OCI-LY1 (cell line): ENCODE data around the gene CIAO1.

Source experiments
- H2AFZ ChIP-seq: fragments of 200-600 bp; sonication (generic), shearing (Covaris generic); 2 replicates; pipeline ENCODE4 v1.6.0; 2014; ENCODE audit warnings: antibody characterized with exemption, mild to moderate bottlenecking, low read length
- H3F3A ChIP-seq: fragments of 200-600 bp; sonication (generic), shearing (Covaris generic); 2 replicates; pipeline ENCODE4 v1.6.0; 2014; ENCODE audit warnings: mild to moderate bottlenecking, antibody characterized with exemption, low read length, moderate library complexity; ENCODE audit not compliant: insufficient read depth
- H3K27ac ChIP-seq: fragments of 200-600 bp; sonication (generic); 2 replicates; pipeline ENCODE4 v1.5.1; 2014; ENCODE audit warnings: low read length, mixed run types, mild to moderate bottlenecking, low read depth; ENCODE audit not compliant: poor library complexity, severe bottlenecking
- H3K27me3 ChIP-seq: fragments of 200-600 bp; sonication (generic); 2 replicates; pipeline ENCODE4 v1.6.0; 2014; ENCODE audit warnings: antibody characterized with exemption, mild to moderate bottlenecking, low read length, moderate library complexity; ENCODE audit not compliant: insufficient read depth
- H3K36me3 ChIP-seq: fragments of 200-600 bp; sonication (generic); 2 replicates; pipeline ENCODE4 v1.6.1; 2014; ENCODE audit warnings: mild to moderate bottlenecking, antibody characterized with exemption, low read length, moderate library complexity, mixed read lengths; ENCODE audit not compliant: insufficient read depth
- H3K4me1 ChIP-seq: fragments of 200-600 bp; sonication (generic); 2 replicates; pipeline ENCODE4 v1.5.1; 2014; ENCODE audit warnings: mild to moderate bottlenecking, low read length, moderate library complexity; ENCODE audit not compliant: insufficient read depth, severe bottlenecking
- H3K4me2 ChIP-seq: fragments of 200-600 bp; sonication (generic), shearing (Covaris generic); 2 replicates; pipeline ENCODE4 v1.6.1; 2014; ENCODE audit warnings: low read length
- H3K4me3 ChIP-seq: fragments of 200-600 bp; sonication (generic); 2 replicates; pipeline ENCODE4 v1.5.1; 2014; ENCODE audit warnings: low read length, low read depth, mild to moderate bottlenecking, mixed read lengths; ENCODE audit not compliant: poor library complexity, severe bottlenecking
- H3K79me2 ChIP-seq: fragments of 200-600 bp; shearing (Covaris generic); 2 replicates; pipeline ENCODE4 v1.6.1; 2016; ENCODE audit warnings: mixed run types, low read length, mixed read lengths; ENCODE audit not compliant: insufficient read depth
- H3K9ac ChIP-seq: fragments of 200-600 bp; sonication (generic), shearing (Covaris generic); 2 replicates; pipeline ENCODE4 v1.6.1; 2014; ENCODE audit warnings: mild to moderate bottlenecking, low read length, mixed read lengths
- H3K9me2 ChIP-seq: fragments of 200-600 bp; sonication (generic), shearing (Covaris generic); 2 replicates; pipeline ENCODE4 v1.6.1; 2014; ENCODE audit warnings: low read depth, mild to moderate bottlenecking, low read length, mixed read lengths
- H3K9me3 ChIP-seq: fragments of 200-600 bp; shearing (Covaris generic); 2 replicates; pipeline ENCODE4 v1.6.1; 2014; ENCODE audit warnings: low read length, mixed read lengths
- H4K20me1 ChIP-seq: fragments of 200-600 bp; sonication (generic), shearing (Covaris generic); 2 replicates; pipeline ENCODE4 v1.6.0; 2016; ENCODE audit warnings: mild to moderate bottlenecking, low read length; ENCODE audit not compliant: insufficient read depth
- EZH2 ChIP-seq: fragments of 200-600 bp; sonication (generic), shearing (Covaris generic); IDR thresholded peaks from 2 replicates; pipeline ENCODE4 v1.8.0; 2017; ENCODE audit warnings: borderline replicate concordance, mixed run types, mild to moderate bottlenecking, antibody characterized with exemption, low read length, moderate library complexity, mixed read lengths
- TF ChIP-seq, protein P1 (sequence below): fragments of 200-600 bp; sonication (generic), shearing (Covaris generic); IDR thresholded peaks from 2 replicates; pipeline ENCODE4 v1.5.1; 2017; ENCODE audit warnings: mild to moderate bottlenecking, antibody characterized with exemption, low read length, moderate library complexity, mixed read lengths

Gene CIAO1

GRCh38 chr2:96301865-96302264 lies 35.8 kb downstream of the CIAO1 start:
- H3K36me3 ChIP-seq = peaks cover 77% of the 10 kb centered on the region
- no peak overlapping the region for H3K4me2 ChIP-seq
- H2AFZ ChIP-seq = no peak overlapping the region

DNA sequence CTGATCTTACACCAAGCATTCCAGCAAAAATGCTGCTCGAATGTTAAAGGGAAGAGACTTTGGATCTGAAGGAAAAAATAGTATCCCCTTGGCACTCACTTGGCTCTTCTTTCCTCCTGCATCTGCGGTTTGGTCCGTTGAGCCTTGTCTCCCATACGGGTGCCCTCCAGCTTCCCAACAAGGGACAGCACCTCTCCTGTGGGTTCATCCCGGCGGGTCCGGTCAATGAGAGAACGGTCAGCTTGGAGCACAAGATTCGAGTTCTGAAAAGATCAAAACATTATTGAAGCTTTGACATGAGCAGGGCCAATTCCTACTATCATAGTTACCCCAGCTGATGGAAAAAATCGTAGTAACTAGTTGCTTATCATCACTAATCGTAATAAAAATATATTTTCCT lies 38.6 kb downstream of the CIAO1 start:
- Histone ChIP-seq H3F3A (no peaks in the 10 kb centered on the region), H3K4me2 (peak overlapping the region; percentile 96), H3K9ac (peak overlapping the region; percentile 99), H4K20me1 (no peaks in the 10 kb centered on the region), H3K9me3 (no peaks in the 10 kb centered on the region), H3K79me2 (peaks cover 13% of the 10 kb centered on the region), H2AFZ (no peak overlapping the region), H3K4me3 (peak overlapping the region; percentile 94), H3K36me3 (peaks cover 50% of the 10 kb centered on the region), H3K27me3 (no peaks in the 10 kb centered on the region), H3K27ac (peak overlapping the region; percentile 78), H3K4me1 (peaks cover 26% of the 10 kb centered on the region), H3K9me2 (no peaks in the 10 kb centered on the region)
- TF ChIP-seq EZH2 = no peak
- TF ChIP-seq, protein P1, sequence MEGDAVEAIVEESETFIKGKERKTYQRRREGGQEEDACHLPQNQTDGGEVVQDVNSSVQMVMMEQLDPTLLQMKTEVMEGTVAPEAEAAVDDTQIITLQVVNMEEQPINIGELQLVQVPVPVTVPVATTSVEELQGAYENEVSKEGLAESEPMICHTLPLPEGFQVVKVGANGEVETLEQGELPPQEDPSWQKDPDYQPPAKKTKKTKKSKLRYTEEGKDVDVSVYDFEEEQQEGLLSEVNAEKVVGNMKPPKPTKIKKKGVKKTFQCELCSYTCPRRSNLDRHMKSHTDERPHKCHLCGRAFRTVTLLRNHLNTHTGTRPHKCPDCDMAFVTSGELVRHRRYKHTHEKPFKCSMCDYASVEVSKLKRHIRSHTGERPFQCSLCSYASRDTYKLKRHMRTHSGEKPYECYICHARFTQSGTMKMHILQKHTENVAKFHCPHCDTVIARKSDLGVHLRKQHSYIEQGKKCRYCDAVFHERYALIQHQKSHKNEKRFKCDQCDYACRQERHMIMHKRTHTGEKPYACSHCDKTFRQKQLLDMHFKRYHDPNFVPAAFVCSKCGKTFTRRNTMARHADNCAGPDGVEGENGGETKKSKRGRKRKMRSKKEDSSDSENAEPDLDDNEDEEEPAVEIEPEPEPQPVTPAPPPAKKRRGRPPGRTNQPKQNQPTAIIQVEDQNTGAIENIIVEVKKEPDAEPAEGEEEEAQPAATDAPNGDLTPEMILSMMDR = no peak

More at GRCh38 chr2:96301865-96302264, 35.8 kb downstream of the CIAO1 start:
- TF ChIP-seq, protein P1 = no peak
- TF ChIP-seq EZH2 = no peak
- Histone ChIP-seq H4K20me1 (no peaks in the 10 kb centered on the region), H3K27me3 (no peaks in the 10 kb centered on the region), H3K9me3 (no peaks in the 10 kb centered on the region), H3K9ac (no peak overlapping the region), H3F3A (no peaks in the 10 kb centered on the region), H3K4me1 (peaks cover 21% of the 10 kb centered on the region), H3K79me2 (peaks cover 13% of the 10 kb centered on the region), H3K4me3 (no peak overlapping the region), H3K9me2 (no peaks in the 10 kb centered on the region), H3K27ac (no peak overlapping the region)

DNA sequence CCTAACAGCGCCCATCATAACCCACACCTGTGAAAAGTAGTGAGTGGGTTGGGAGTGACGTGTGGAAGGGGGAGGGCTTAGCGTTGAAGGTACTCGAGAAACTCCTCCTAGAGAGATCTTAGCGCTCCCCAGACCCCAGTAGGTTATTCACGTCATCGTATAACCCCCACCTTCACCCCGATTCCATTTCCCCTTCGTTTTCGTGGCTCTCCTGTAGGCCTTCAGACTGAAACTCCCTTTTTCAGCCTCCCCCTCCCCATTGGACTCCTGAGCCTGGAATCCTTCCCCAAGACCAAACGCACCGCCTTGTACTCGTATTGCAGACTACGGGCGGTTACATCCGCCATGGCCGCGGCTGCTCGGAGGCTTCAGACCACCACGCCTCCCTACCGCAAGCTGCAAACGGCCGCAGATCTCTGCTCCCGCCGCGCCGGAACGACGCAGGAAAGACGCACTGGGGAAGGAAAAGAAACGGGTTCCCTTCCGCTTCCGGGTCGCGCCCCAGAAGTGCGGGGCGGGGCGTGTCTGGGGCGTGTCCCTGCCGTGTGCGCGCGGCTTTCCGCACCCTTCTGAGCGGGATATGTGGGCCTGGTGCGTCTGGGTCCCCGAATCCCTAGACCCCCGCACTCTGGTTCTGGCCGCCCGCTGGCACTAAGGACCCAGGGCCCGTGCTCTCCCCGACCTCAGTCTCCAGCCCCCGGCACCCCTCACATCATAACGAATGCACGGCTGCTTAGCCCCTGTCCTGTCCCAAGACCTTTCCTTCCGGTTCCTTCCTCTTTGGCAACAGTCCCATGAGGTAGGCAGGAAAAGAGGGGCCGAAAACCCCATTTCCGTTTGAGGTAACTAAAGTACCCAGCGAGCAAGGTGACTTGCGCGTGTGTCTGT lies 39.3 kb downstream of the CIAO1 start, which contains the start of gene SNRNP200:
TSS of gene SNRNP200 (minus strand) at position 456 of the 888 bp plus-strand sequence. CDS start at position 347, 109 bp downstream.
- H3K79me2 ChIP-seq = peaks cover 13% of the 10 kb centered on the region
- H3K9ac ChIP-seq = peak within 1 kb of the TSS; percentile 99
- H3F3A ChIP-seq = no peaks in the 10 kb centered on the region
- H4K20me1 ChIP-seq = no peaks in the 10 kb centered on the region
- peak within 1 kb of the TSS; percentile 96 for H3K4me2 ChIP-seq
- no peaks in the 10 kb centered on the region for H3K27me3 ChIP-seq
- no peaks in the 10 kb centered on the region for H3K9me2 ChIP-seq
- peaks cover 43% of the 10 kb centered on the region for H3K36me3 ChIP-seq
- no peak within 1 kb of the TSS for H2AFZ ChIP-seq
- no peak for TF ChIP-seq EZH2
- TF ChIP-seq, protein P1 = no peak
- H3K4me3 ChIP-seq = peak within 1 kb of the TSS; percentile 94
- peak within 1 kb of the TSS; percentile 78 for H3K27ac ChIP-seq
- H3K4me1 ChIP-seq = peaks cover 26% of the 10 kb centered on the region
- no peaks in the 10 kb centered on the region for H3K9me3 ChIP-seq
